ENCODE measurements around the gene TNRC18. TPM values are rescaled to one million over a fixed set of nuclear protein-coding genes. Genes with fewer than 3 reads are reported as not detected.

TNRC18 gene
- total and polyA plus RNA-seq, 9 donors: 48.6 to 153 (median 91.8) TPM

GRCh38 chr7:5302577-5302976 lies 121.1 kb downstream of the TNRC18 start:
- intact Hi-C loops (cut with DNase I): no loop called here
- TF ChIP-seq CTCF (IDR thresholded peaks at IDR 0.05): no peak
- no peak for TF ChIP-seq POLR2A (IDR thresholded peaks at IDR 0.05)
- TF ChIP-seq EP300 (IDR thresholded peaks at IDR 0.05): no peak
- Histone ChIP-seq H3K4me3 (no peak overlapping the region), H3K27ac (no peak overlapping the region), H3K27me3 (no peaks in the 10 kb centered on the region), H3K9me3 (no peaks in the 10 kb centered on the region), H3K36me3 (no peaks in the 10 kb centered on the region), H3K4me1 (ENCODE audit: insufficient read depth) (no peaks in the 10 kb centered on the region)
- WGBS, 3 donors: 75 to 82% (median 77%) methylated on average over 25 of the region's 25 CpGs
- DNase-seq: peak in 1 of 5 donors; percentile 19

- Histone ChIP-seq H3K27me3 (no peaks in the 10 kb centered on the region), H3K4me1 (ENCODE audit: insufficient read depth) (no peaks in the 10 kb centered on the region), H3K36me3 (no peaks in the 10 kb centered on the region), H3K4me3 (no peak overlapping the region), H3K9me3 (no peaks in the 10 kb centered on the region), H3K27ac (no peak overlapping the region)
- TF ChIP-seq CTCF (IDR thresholded peaks at IDR 0.05) (no peak), POLR2A (IDR thresholded peaks at IDR 0.05) (no peak), EP300 (IDR thresholded peaks at IDR 0.05) (no peak)
- intact Hi-C loops (cut with DNase I): no loop called here
- WGBS, 3 donors: 89 to 93% (median 92%) methylated on average over 24 of the region's 24 CpGs
- no peak for DNase-seq
Measured at GRCh38 chr7:5300366-5300765, 123.3 kb downstream of the TNRC18 start.

- no peak for DNase-seq
- Histone ChIP-seq H3K4me3 (no peak overlapping the region), H3K9me3 (no peaks in the 10 kb centered on the region), H3K27ac (no peak overlapping the region), H3K27me3 (no peaks in the 10 kb centered on the region), H3K4me1 (ENCODE audit: insufficient read depth) (no peaks in the 10 kb centered on the region), H3K36me3 (no peaks in the 10 kb centered on the region)
- intact Hi-C loops (cut with DNase I): no loop called here
- WGBS, 3 donors: 52 to 65% (median 59%) methylated on average over 37 to 48 of the region's 48 CpGs
- TF ChIP-seq EP300 (IDR thresholded peaks at IDR 0.05) (no peak), POLR2A (IDR thresholded peaks at IDR 0.05) (no peak), CTCF (IDR thresholded peaks at IDR 0.05) (no peak)
Measured at GRCh38 chr7:5296611-5297226, 126.9 kb downstream of the TNRC18 start.

- 70 to 76% (median 73%) methylated on average over 24 to 29 of the region's 29 CpGs for WGBS, 3 donors
- Histone ChIP-seq H3K36me3 (no peaks in the 10 kb centered on the region), H3K4me1 (ENCODE audit: insufficient read depth) (no peaks in the 10 kb centered on the region), H3K27me3 (no peaks in the 10 kb centered on the region), H3K4me3 (no peak overlapping the region), H3K9me3 (no peaks in the 10 kb centered on the region), H3K27ac (no peak overlapping the region)
- TF ChIP-seq EP300 (IDR thresholded peaks at IDR 0.05) (no peak), POLR2A (IDR thresholded peaks at IDR 0.05) (no peak), CTCF (IDR thresholded peaks at IDR 0.05) (no peak)
- DNase-seq: no peak
- intact Hi-C loops (cut with DNase I): no loop called here
Measured at GRCh38 chr7:5296015-5296610, 127.5 kb downstream of the TNRC18 start.
